Neuron (in vitro differentiated cells): ENCODE data around the gene PLCH1.
"Not testable (repeated sequence)": the region's sequence is repeated elsewhere in the genome, so short reads cannot be mapped to it uniquely, and the experiment has no call there.

ENCODE experiments used
- H2AFZ ChIP-seq: one replicate; pipeline ENCODE4 v1.6.1; 2013; ENCODE audit warnings: low read depth, mild to moderate bottlenecking, inconsistent platforms, low read length, moderate library complexity
- H3K27me3 ChIP-seq: one replicate; pipeline ENCODE4 v1.6.1; 2013; ENCODE audit warnings: low read length; ENCODE audit not compliant: insufficient read depth
- H3K36me3 ChIP-seq: one replicate; pipeline ENCODE4 v1.6.1; 2013; ENCODE audit warnings: low read length; ENCODE audit not compliant: insufficient read depth
- H3K4me1 ChIP-seq: one replicate; pipeline ENCODE4 v1.6.1; 2013; ENCODE audit warnings: low read length; ENCODE audit not compliant: insufficient read depth
- H3K4me3 ChIP-seq: 2 replicates; pipeline ENCODE4 v1.5.1; 2013; ENCODE audit warnings: mild to moderate bottlenecking, low read length, moderate library complexity
- H3K9me3 ChIP-seq: one replicate; pipeline ENCODE4 v1.6.1; 2013; ENCODE audit warnings: low read length

PLCH1 gene

GRCh38 chr3:155409336-155409735, 335.5 kb downstream of the PLCH1 start:
- H2AFZ ChIP-seq = no peak overlapping the region
- H3K4me3 ChIP-seq = no peak overlapping the region
- H3K4me1 ChIP-seq = no peaks in the 10 kb centered on the region
- no peaks in the 10 kb centered on the region for H3K27me3 ChIP-seq
- H3K9me3 ChIP-seq = no peaks in the 10 kb centered on the region
- H3K36me3 ChIP-seq = no peaks in the 10 kb centered on the region

GRCh38 chr3:155407971-155408370, 336.9 kb downstream of the PLCH1 start:
- Histone ChIP-seq H2AFZ (no peak overlapping the region), H3K27me3 (no peaks in the 10 kb centered on the region), H3K4me3 (no peak overlapping the region), H3K36me3 (no peaks in the 10 kb centered on the region), H3K4me1 (no peaks in the 10 kb centered on the region), H3K9me3 (no peaks in the 10 kb centered on the region)

GRCh38 chr3:155407331-155407730, 337.5 kb downstream of the PLCH1 start:
- no peaks in the 10 kb centered on the region for H3K36me3 ChIP-seq
- H2AFZ ChIP-seq = no peak overlapping the region
- no peak overlapping the region for H3K4me3 ChIP-seq
- H3K4me1 ChIP-seq = no peaks in the 10 kb centered on the region
- no peaks in the 10 kb centered on the region for H3K9me3 ChIP-seq
- H3K27me3 ChIP-seq = no peaks in the 10 kb centered on the region

- H2AFZ ChIP-seq = no peak overlapping the region
- H3K9me3 ChIP-seq = no peaks in the 10 kb centered on the region
- H3K4me1 ChIP-seq = no peaks in the 10 kb centered on the region
- H3K27me3 ChIP-seq = no peaks in the 10 kb centered on the region
- no peak overlapping the region for H3K4me3 ChIP-seq
- no peaks in the 10 kb centered on the region for H3K36me3 ChIP-seq
These were observed 340.4 kb downstream of the PLCH1 start for GRCh38 chr3:155404486-155404885.

- H2AFZ ChIP-seq = no peak overlapping the region
- H3K4me3 ChIP-seq = no peak overlapping the region
- H3K36me3 ChIP-seq = no peaks in the 10 kb centered on the region
These were observed 342.2 kb downstream of the PLCH1 start for GRCh38 chr3:155402656-155403055.

GRCh38 chr3:155398046-155398445, 346.8 kb downstream of the PLCH1 start:
- no peak overlapping the region for H2AFZ ChIP-seq
- peaks cover 2% of the 10 kb centered on the region for H3K4me1 ChIP-seq
- no peaks in the 10 kb centered on the region for H3K27me3 ChIP-seq
- H3K9me3 ChIP-seq = no peaks in the 10 kb centered on the region
- no peak overlapping the region for H3K4me3 ChIP-seq
- H3K36me3 ChIP-seq = no peaks in the 10 kb centered on the region

More at GRCh38 chr3:155402656-155403055, 342.2 kb downstream of the PLCH1 start:
- no peaks in the 10 kb centered on the region for H3K27me3 ChIP-seq
- no peaks in the 10 kb centered on the region for H3K9me3 ChIP-seq
- H3K4me1 ChIP-seq = no peaks in the 10 kb centered on the region

GRCh38 chr3:155394896-155395295, 350.0 kb downstream of the PLCH1 start:
- not testable (repeated sequence) for H3K4me3 ChIP-seq, H3K27me3 ChIP-seq, H3K4me1 ChIP-seq, H2AFZ ChIP-seq, H3K9me3 ChIP-seq, H3K36me3 ChIP-seq

GRCh38 chr3:155394240-155394639, 350.6 kb downstream of the PLCH1 start:
- H3K27me3 ChIP-seq = no peaks in the 10 kb centered on the region
- no peak overlapping the region for H3K4me3 ChIP-seq
- H3K9me3 ChIP-seq = no peaks in the 10 kb centered on the region
- peaks cover 2% of the 10 kb centered on the region for H3K4me1 ChIP-seq
- H3K36me3 ChIP-seq = no peaks in the 10 kb centered on the region
- H2AFZ ChIP-seq = no peak overlapping the region

- H3K9me3 ChIP-seq = no peaks in the 10 kb centered on the region
- no peak overlapping the region for H2AFZ ChIP-seq
- no peak overlapping the region for H3K4me3 ChIP-seq
- H3K36me3 ChIP-seq = no peaks in the 10 kb centered on the region
- H3K27me3 ChIP-seq = no peaks in the 10 kb centered on the region
- H3K4me1 ChIP-seq = peaks cover 2% of the 10 kb centered on the region
These were observed 351.6 kb downstream of the PLCH1 start for GRCh38 chr3:155393316-155393715.

GRCh38 chr3:155392138-155392537, 352.7 kb downstream of the PLCH1 start:
- no peaks in the 10 kb centered on the region for H3K9me3 ChIP-seq
- H3K27me3 ChIP-seq = no peaks in the 10 kb centered on the region
- peaks cover 2% of the 10 kb centered on the region for H3K4me1 ChIP-seq
- H3K4me3 ChIP-seq = no peak overlapping the region
- no peak overlapping the region for H2AFZ ChIP-seq
- H3K36me3 ChIP-seq = no peaks in the 10 kb centered on the region

- Histone ChIP-seq H3K27me3 (no peaks in the 10 kb centered on the region), H3K4me3 (no peak overlapping the region), H3K9me3 (no peaks in the 10 kb centered on the region), H3K4me1 (peaks cover 2% of the 10 kb centered on the region), H3K36me3 (no peaks in the 10 kb centered on the region), H2AFZ (no peak overlapping the region)
These were observed 353.3 kb downstream of the PLCH1 start for GRCh38 chr3:155391551-155391958.

- Histone ChIP-seq H3K36me3 (no peaks in the 10 kb centered on the region), H3K27me3 (no peaks in the 10 kb centered on the region), H3K4me3 (no peak overlapping the region), H2AFZ (no peak overlapping the region), H3K4me1 (no peaks in the 10 kb centered on the region), H3K9me3 (no peaks in the 10 kb centered on the region)
These were observed 353.8 kb downstream of the PLCH1 start for GRCh38 chr3:155391104-155391503.

GRCh38 chr3:155390351-155390750, 354.5 kb downstream of the PLCH1 start:
- Histone ChIP-seq H3K27me3 (no peaks in the 10 kb centered on the region), H3K4me3 (no peak overlapping the region), H3K9me3 (no peaks in the 10 kb centered on the region), H2AFZ (no peak overlapping the region), H3K36me3 (no peaks in the 10 kb centered on the region), H3K4me1 (no peaks in the 10 kb centered on the region)

- H3K4me1 ChIP-seq = no peaks in the 10 kb centered on the region
- no peak overlapping the region for H3K4me3 ChIP-seq
These were observed 356.5 kb downstream of the PLCH1 start for GRCh38 chr3:155388417-155388816.

More at GRCh38 chr3:155388417-155388816, 356.5 kb downstream of the PLCH1 start:
- H3K27me3 ChIP-seq = no peaks in the 10 kb centered on the region
- no peaks in the 10 kb centered on the region for H3K9me3 ChIP-seq
- no peaks in the 10 kb centered on the region for H3K36me3 ChIP-seq
- H2AFZ ChIP-seq = no peak overlapping the region
